Measurements from ENCODE around the gene HMGB2. TPM values are rescaled to one million over a fixed set of nuclear protein-coding genes. Genes with fewer than 3 reads are reported as not detected.

HMGB2 gene
- total RNA-seq, 1 experiment from 2014 or later: 111 TPM

GRCh38 chr4:173293663-173294062 lies 40.5 kb downstream of the HMGB2 start:
- Histone ChIP-seq H3K4me2 (ENCODE audit: low read length) (no peak overlapping the region), H3K36me3 (ENCODE audit: low read depth, low read length) (no peaks in the 10 kb centered on the region), H3F3A (ENCODE audit: low read length, unreplicated experiment) (no peaks in the 10 kb centered on the region), H3K27ac (ENCODE audit: low read length) (no peak overlapping the region), H2AFZ (ENCODE audit: low read length) (no peak overlapping the region), H3K9me2 (replicated peaks; ENCODE audit: low read length) (no peaks in the 10 kb centered on the region), H3K27me3 (ENCODE audit: low read length) (no peaks in the 10 kb centered on the region), H3K4me1 (ENCODE audit: insufficient read depth, low read length) (no peaks in the 10 kb centered on the region), H3K9ac (ENCODE audit: low read length) (no peak overlapping the region), H4K20me1 (ENCODE audit: low read length) (no peaks in the 10 kb centered on the region), H3K9me3 (ENCODE audit: low read length) (no peaks in the 10 kb centered on the region), H3K4me3 (ENCODE audit: low read length) (no peak overlapping the region), H3K79me2 (ENCODE audit: low read length) (no peaks in the 10 kb centered on the region)
- DNase-seq: no peak
- no TSS peak for BruUV-seq (replicated peaks)
- CTCF ChIA-PET: no interaction called here
- POLR2A ChIA-PET (ENCODE audit: unreplicated experiment): no interaction called here
- intact Hi-C loops (cut with micrococcal nuclease): no loop called here
- TF ChIP-seq EZH2phosphoT487 (IDR thresholded peaks at IDR 0.05; ENCODE audit: borderline replicate concordance, low read length) (no peak), EZH2 (IDR thresholded peaks at IDR 0.05; ENCODE audit: low read length, unreplicated experiment) (no peak), CTCF (conservative IDR thresholded peaks at IDR 0.05; ENCODE audit: low read depth, low read length) (no peak)
- no peak for ATAC-seq

- H3K36me3 ChIP-seq (ENCODE audit: low read depth, low read length): no peaks in the 10 kb centered on the region
- H2AFZ ChIP-seq (ENCODE audit: low read length): no peak overlapping the region
- no peaks in the 10 kb centered on the region for H3K79me2 ChIP-seq (ENCODE audit: low read length)
- no TSS peak for BruUV-seq (replicated peaks)
- CTCF ChIA-PET: interaction anchor here (0.7 kb wide), 1 partner anchor 79 kb away, joined by 10 read pairs; no protein-coding TSS in a partner anchor
- no peak overlapping the region for H3K9ac ChIP-seq (ENCODE audit: low read length)
- no peaks in the 10 kb centered on the region for H4K20me1 ChIP-seq (ENCODE audit: low read length)
- no peak for ATAC-seq
- no peaks in the 10 kb centered on the region for H3K27me3 ChIP-seq (ENCODE audit: low read length)
- no peaks in the 10 kb centered on the region for H3K4me1 ChIP-seq (ENCODE audit: insufficient read depth, low read length)
- TF ChIP-seq EZH2 (IDR thresholded peaks at IDR 0.05; ENCODE audit: low read length, unreplicated experiment) (no peak), EZH2phosphoT487 (IDR thresholded peaks at IDR 0.05; ENCODE audit: borderline replicate concordance, low read length) (no peak), CTCF (conservative IDR thresholded peaks at IDR 0.05; ENCODE audit: low read depth, low read length) (no peak)
- H3K9me3 ChIP-seq (ENCODE audit: low read length): peaks cover 3% of the 10 kb centered on the region; the same call in 1 of the 2 replicates
- H3F3A ChIP-seq (ENCODE audit: low read length, unreplicated experiment): no peaks in the 10 kb centered on the region
- intact Hi-C loops (cut with micrococcal nuclease): no loop called here
- POLR2A ChIA-PET (ENCODE audit: unreplicated experiment): no interaction called here
- no peaks in the 10 kb centered on the region for H3K9me2 ChIP-seq (replicated peaks; ENCODE audit: low read length)
- no peak for DNase-seq
- H3K4me3 ChIP-seq (ENCODE audit: low read length): no peak overlapping the region
- no peak overlapping the region for H3K27ac ChIP-seq (ENCODE audit: low read length)
- no peak overlapping the region for H3K4me2 ChIP-seq (ENCODE audit: low read length)
These were observed 42.3 kb downstream of the HMGB2 start for GRCh38 chr4:173291899-173292298.

GRCh38 chr4:173289353-173289727 lies 44.8 kb downstream of the HMGB2 start:
- no peak for DNase-seq
- H3K36me3 ChIP-seq (ENCODE audit: low read depth, low read length): peaks cover 10% of the 10 kb centered on the region; the same call in 1 of the 2 replicates
- POLR2A ChIA-PET (ENCODE audit: unreplicated experiment): no interaction called here
- no peaks in the 10 kb centered on the region for H3K4me1 ChIP-seq (ENCODE audit: insufficient read depth, low read length)
- H3K27ac ChIP-seq (ENCODE audit: low read length): no peak overlapping the region
- H3K4me2 ChIP-seq (ENCODE audit: low read length): no peak overlapping the region
- peaks cover 12% of the 10 kb centered on the region; the same call in 1 of the 2 replicates for H3K9me3 ChIP-seq (ENCODE audit: low read length)
- no peaks in the 10 kb centered on the region for H3F3A ChIP-seq (ENCODE audit: low read length, unreplicated experiment)
- H2AFZ ChIP-seq (ENCODE audit: low read length): no peak overlapping the region
- no peak overlapping the region for H3K4me3 ChIP-seq (ENCODE audit: low read length)
- CTCF ChIA-PET: no interaction called here
- no peak for ATAC-seq
- no peak overlapping the region for H3K9ac ChIP-seq (ENCODE audit: low read length)
- H3K9me2 ChIP-seq (replicated peaks; ENCODE audit: low read length): no peaks in the 10 kb centered on the region
- H4K20me1 ChIP-seq (ENCODE audit: low read length): no peaks in the 10 kb centered on the region
- intact Hi-C loops (cut with micrococcal nuclease): no loop called here
- H3K27me3 ChIP-seq (ENCODE audit: low read length): no peaks in the 10 kb centered on the region
- BruUV-seq (replicated peaks): no TSS peak
- TF ChIP-seq CTCF (conservative IDR thresholded peaks at IDR 0.05; ENCODE audit: low read depth, low read length) (no peak), EZH2 (IDR thresholded peaks at IDR 0.05; ENCODE audit: low read length, unreplicated experiment) (no peak), EZH2phosphoT487 (IDR thresholded peaks at IDR 0.05; ENCODE audit: borderline replicate concordance, low read length) (no peak)
- H3K79me2 ChIP-seq (ENCODE audit: low read length): no peaks in the 10 kb centered on the region

Measured in PC-3 (cell line).